HT1080 (cell line): ENCODE measurements around the gene CNTN4. TPM values are rescaled to one million over a fixed set of nuclear protein-coding genes. Genes with fewer than 3 reads are reported as not detected.
A peak's percentile ranks its signal among the peaks of the same experiment; 100 is the strongest.
"Not testable (repeated sequence)": the region's sequence is repeated elsewhere in the genome, so short reads cannot be mapped to it uniquely, and the experiment has no call there.

Experiments
- DNase-seq: peaks from one replicate; pipeline ENCODE4 v3.0.0-alpha.2; 2015; ENCODE audit warnings: low read depth
- total RNA-seq: library from RNA; depleted of rRNA; stranded (reverse); fragments of >200 nt; shearing (Covaris generic); gene quantifications from 2 replicates; pipeline ENCODE4 v1.2.3, GENCODE V29; 2014

CNTN4 gene
- total RNA-seq, 1 experiment from 2014 or later, result not detected

DNA sequence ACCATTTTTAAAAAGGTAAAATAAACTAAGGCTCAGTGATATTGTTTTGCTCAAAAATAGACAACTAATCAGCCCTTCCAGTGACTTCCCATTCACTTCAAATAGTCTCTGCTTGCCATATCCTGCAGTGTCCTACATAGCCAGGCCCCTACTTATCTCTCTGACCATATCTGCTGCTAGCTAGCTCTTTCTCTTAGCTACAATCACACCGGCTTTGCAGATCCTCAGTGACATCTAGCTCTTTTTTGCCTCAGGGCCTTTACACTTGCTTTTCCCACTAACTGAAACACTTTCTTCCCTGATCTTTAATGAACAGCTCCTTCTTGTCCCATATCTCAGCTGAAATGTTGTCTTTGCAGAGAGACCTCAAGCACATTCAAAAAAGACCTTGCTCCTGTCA lies 850.2 kb downstream of the CNTN4 start:
- no peak for DNase-seq

DNA sequence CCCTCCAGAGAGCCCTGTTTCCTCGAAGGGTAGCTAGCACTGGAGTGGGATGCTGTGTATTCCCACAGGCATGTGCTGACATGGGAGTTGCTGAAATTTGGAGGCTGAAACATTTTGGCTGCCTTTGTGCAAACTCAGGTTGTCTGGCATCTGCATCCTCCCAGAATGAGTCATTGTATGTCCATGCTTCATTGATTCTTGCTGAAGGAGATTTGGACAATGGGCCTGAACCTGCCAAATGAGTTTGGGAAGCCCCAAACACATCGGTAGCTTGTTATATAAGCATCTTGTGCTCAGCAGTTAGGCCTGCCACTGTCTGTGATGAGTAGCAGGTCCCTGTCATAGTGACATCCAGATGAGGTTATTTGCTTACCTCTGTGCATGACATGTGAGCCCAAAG lies 851.5 kb downstream of the CNTN4 start:
- DNase-seq, result no peak

DNA sequence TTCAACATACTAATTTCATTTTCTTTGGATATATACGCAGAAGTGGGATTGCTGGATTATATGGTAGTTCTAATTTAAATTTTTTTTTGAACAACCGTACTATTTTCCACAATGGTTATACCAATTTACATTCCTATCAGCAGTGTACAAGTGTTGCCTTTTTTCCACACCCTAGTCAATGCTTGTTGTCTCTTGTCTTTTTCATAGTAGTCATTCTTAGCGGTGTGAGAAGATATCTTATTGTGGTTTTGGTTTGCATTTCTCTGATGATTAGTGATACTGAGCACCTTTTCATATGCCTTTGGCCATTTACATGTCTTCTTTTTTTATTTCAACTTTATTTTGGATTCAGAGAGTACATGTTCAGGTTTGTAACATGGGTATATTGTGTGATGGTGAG lies 858.4 kb downstream of the CNTN4 start:
- DNase-seq, result no peak

DNA sequence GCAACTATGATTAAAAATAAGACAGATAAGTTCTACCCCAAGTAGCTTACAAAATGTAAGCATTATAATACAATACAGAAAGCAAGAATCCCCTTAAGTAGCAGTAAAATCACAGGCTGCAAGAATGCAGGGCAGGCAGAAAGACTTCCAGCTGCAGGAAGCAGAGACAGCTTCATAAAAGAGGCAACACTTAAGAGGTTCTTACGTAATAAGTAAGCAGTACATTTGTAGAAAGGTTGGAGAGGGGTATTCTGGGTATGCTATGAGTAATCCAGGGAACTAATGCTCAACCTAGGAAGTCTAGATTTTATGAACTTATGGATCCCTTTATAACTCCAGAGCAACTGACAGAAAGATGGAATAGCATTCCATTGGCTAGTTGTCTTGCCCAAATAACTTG lies 859.9 kb downstream of the CNTN4 start:
- DNase-seq, result peak; percentile 28

DNA sequence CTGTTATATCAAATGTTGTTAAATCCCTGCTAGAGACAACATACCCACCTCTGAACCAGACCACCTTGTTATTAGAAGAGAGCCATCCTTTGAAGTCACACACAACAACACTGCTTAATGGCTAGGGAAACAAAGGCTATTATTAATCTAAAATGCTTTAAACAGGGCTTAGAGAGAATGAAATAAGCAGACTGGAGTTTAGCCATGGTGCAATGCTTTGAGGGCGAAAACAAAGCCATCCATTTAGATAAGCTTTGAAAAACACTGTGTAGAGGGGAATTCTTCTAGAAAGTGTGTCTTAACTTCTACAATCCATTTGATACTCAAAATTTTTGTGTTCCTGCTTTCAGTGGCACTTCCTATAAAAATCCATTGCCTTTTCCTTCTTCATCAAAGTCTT lies 862.9 kb downstream of the CNTN4 start:
- DNase-seq, result no peak

DNA sequence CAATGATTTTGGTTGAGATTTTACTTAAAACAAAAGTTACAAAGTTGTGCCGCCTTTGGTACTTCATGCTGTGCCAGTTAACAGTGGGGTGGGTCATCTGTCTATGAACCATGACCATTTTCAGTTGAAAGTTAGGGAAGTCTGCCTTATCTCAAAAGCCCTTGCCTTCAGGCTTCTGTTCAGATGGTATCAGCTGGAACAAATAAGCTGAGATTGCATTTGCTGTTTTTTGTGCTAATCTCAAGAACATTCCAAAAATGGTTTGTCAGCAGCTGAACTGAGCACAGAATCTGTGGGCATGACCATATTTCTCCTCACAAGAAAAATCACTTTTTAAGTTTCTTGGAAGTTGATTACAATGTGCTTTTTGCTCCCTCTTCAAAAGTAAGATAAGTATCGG lies 869.2 kb downstream of the CNTN4 start:
- no peak for DNase-seq

DNA sequence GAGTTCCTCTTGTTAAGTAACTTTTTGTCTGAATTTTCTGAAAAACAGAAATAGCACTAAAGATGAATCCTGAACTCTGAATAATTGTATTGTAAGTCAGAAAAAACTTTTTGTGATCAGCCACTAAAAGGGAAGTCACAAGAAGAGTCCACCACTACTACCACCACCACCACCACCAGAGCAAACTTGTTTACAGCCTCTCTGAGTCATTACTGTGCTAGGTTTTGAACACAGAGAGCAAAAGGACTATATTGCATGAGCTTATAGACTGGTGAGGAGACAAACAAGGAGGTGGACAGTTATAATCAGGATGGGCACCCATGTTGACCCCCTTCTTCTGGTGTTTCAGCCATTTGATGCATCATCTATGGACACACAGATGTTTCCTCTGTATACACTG lies 869.8 kb downstream of the CNTN4 start:
- DNase-seq, result no peak

DNA sequence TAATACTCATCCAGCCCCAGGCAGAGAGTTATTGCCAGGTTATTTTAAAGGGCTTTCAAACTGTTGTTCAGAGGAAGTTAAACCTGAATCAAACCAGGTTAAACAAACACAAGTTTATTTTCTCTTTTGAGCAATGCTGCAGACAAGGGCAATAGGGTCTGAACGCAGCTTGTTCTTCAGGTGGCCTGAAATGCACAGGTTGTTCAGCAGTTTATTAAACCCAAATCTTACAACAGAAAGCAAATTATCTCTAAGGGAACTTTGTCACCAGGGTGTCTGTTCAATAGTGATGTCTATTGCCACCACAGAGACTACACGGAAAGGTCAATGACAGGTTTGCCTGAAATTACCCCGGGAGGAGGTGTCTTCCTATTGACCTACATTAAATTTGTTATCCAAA lies 877.5 kb downstream of the CNTN4 start:
- no peak for DNase-seq

DNA sequence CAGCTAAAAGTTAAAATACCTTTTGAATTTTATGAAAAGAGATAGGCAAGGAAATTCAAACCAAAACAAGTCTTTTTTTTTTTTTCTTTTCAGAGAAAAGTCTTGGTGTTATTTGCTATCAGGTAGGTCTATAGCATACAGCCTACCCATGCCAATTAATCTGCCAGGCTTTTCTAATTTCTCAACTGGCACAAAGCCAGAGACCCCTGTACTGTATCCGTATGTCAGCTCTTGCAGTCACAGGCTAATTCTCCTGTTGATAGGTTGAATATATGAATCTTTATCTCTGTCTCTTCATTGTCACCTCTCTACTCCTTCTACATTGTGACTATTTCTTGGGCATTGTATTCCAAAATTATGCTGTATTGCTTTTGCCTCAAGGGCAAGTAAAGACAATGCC lies 878.1 kb downstream of the CNTN4 start:
- DNase-seq, result no peak

DNA sequence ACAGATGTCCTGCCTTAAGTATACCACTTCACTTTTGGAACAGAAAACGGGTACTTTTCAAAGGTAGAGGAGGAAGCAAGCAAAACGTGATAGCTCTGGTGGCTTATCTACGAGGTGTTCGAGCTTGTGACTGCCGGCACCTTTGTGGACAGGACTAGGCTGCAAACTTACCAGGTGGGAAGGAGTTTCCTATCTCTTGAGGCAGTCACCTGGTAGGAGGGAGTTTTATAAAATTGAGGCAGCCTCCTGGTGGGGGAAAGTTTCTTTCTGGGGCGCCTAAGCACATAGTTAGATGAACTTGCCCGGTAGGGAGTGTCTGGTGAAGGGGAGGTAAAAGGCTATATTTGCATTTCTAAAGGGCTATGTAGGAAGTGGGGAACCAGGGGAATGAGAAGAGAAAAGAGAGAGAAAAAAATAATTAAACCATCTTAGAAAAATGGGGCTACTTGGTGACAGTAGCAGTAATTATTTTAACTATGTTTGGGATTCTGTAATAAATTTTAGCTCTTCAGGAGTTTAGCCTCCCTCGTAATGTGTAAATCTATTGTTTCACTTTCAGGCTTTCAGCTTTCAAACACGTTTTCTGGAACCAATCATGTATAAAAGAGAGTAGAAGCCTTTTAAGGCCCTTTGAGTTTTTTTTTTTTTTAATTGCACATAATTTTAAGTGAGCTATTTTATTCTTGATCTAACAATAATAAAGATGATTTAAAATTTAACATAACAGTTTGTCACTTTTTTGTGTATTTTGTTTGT lies 880.5 kb downstream of the CNTN4 start:
- DNase-seq, result no peak

DNA sequence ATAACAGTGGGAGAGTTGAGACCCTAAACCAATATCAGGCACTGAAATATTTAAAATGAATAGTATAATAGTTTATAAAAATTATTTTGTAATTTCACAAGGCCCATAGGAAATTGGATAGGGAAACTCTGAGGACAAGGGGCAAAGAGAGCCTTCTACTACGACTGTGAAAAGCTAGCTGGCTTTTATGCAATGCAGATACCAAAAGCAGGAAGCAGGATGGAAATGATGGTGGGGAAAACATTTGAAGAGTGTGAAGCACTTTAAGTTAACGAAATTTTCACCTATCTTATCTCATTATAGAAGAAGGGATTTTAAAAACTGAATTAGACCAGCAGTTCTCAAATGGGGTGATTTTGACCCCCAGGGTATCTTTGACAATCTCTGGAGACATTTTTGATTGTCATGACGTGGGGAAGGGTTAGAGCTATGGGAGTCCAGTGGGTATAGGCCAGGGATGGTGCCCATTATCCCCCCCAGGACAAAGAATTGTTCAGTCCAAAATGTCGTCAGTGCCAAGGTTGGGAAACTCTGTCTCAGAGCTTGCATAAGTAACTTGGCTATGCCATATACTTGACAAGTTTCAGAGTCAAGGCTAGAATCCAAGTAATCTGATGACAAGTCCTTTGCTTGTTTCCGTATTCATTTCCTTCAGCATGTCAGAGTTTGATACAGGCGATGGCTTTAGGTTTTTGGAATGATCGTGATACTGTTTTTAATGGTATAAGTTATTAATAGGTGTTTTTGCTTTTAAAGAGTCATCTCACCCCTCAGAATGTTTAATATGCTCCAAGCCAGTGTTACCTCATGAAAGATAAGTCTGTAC lies 885.6 kb downstream of the CNTN4 start:
- DNase-seq, result no peak

DNA sequence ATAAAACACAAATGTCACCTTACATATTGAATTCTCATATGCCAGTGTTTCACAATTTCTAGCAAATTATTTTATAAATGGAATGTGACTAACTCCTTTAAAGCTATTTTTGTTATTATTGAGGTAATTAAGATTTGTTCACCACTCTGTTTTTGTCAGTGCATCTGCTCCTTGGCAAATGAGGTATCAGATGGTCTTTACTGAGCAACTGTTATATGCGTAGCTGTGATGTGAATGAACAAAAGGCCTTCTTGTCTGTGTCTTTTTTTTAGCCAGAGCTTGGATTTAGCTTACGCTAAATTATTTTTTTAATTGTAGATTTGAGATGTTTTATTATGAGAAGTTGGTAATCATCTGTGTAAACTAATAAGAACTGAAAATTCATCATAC lies 886.2 kb downstream of the CNTN4 start:
- no peak for DNase-seq

DNA sequence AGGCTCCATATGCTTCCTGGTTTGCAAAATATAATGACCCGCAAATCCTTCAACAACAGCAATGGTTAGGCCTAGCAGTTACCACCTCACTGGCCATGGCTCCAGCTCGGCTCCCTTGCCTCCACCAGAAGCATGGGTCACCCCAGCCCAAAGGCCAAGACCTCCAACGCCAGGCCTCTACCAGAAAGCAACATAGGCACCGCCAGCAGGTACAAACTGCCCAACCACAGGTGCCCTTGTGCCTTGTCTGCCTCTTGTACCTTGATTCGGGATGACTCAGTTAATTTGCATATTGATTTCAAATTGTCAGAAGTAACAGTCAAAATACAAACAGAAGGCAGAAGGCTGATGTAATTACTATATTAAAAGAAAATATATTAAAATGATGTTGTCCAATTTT lies 886.8 kb downstream of the CNTN4 start:
- no peak for DNase-seq

DNA sequence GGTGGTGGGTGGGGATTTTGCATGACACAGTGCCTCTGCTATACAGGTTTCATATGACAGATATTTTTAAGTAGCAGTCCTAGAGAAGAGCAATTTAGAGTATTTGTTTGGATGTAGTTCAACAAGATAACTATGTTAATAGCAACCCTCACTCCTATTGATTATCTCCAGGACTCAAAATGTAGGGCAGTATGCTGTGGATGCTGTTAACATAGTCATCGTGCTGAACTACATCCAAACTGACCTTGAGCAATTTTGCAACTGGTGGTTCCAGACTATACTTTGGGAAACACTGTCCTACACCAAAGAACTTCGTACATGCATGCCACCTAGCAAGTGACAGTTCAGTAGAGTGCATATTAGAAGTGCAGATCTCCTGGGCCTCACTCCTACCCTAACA lies 893.9 kb downstream of the CNTN4 start:
- DNase-seq, result no peak

DNA sequence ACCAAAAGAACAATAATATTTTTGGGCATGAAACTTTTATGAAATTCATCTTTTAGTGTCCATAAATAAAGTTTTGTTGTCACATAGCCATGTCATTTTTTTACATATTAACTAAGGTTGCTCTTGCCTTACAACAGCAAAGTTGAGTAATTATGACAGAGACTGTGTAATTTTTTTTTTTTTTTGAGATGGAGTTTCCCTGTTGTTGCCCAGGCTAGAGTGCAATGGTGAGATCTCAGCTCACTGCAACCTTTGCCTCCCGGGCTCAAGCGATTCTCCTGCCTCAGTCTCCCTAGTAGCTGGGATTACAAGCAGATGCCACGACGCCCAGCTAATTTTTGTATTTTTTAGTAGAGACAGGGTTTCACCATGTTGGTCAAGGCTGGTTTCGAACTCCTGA lies 894.5 kb downstream of the CNTN4 start:
- DNase-seq, result not testable (repeated sequence)

DNA sequence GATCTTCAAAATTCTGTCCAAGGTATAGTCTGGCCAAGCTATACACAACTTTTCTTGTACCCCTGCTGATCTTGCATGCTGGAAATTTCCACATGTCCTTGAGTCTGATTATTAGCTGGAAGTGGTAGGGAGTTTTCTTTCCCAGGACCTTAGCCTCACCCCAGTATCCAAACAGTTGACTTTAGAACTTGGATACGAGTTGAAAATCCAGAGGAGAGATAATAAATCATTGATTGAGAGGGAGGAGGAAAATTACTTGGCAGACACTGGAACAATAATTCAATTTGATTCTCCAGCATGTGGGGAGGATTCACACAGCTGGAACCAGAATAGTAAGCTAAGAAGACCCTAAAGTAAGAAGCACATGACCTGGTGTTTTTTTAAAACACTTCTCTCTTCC lies 895.1 kb downstream of the CNTN4 start:
- no peak for DNase-seq

DNA sequence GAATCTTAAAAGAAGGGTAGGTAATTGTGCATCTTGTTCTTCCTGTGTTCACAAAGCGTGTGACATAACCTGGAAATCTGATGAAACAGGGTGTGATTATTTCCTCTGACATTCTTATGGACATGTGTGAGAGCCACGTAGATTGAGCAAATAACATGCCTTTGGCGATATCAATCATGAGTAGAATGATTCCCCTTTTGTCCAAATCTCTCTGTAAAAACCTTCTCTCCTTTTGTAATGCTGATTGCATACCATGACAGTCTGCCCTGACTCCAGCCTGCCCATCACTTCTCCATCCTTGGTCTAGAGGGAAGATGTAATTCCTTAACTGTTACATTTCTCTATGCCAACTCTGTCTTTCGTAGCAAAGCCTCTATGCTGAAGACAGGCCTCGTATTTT lies 896.5 kb downstream of the CNTN4 start:
- DNase-seq, result no peak

DNA sequence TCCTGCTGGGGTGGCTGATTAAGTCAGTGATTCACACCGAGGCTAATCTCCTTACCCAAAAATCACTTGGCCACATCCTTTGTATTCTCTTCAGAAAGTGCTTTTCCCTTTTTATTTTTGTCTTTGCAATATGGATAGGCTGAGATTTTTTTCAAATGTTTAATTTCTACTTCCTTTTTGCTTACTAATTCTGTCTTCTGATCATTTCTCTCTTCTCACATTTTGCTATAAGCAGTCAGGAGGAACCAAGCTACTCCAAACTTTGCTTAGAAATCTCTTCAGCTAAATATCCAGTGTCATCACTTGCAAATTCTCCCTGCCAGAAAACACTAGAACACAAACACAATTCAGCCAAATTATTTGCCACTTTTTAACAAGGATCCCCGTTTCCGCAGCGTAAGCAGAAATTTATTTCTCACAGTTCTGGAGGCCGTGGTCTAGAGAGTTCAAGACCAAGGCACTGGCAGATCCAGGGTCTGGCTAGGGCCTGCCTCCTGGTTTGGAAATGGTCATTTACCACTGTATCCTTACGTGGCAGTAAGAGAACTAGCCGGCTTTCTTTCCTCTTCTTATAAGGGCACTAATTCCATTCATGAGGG lies 906.6 kb downstream of the CNTN4 start:
- no peak for DNase-seq

DNA sequence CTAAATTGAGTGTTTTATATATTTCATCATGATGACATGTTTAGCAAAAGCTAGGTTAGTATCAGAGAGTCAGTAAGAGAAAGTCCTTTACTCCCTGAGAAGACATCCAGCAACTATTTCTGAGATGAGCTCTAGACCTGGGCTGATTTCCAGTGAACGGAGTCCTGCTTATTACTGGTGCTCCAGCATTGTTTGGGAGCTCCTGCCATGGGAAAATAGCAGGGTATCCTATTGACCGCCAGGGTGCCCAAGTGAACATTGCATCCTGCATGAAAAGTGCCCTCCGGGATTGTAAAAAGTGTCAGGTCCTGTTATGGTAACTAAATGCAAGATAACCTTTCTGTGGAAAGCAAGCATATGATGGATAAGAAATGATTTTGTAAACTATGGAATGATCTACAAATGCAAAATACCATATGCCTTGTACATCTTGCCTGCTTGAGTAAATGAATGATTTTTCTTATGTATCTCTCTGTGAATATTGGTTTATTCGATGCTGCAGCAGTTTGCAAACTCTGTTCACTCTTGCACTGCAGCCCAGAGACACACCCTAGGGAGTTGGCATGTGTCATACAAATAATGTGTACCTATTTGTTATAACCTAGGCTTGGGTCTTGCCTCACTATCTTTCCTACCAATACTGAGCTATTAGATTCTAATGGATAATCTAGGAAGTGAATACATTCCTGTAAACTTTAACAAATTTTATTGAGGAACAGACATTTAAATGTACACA lies 914.8 kb downstream of the CNTN4 start:
- DNase-seq, result no peak

DNA sequence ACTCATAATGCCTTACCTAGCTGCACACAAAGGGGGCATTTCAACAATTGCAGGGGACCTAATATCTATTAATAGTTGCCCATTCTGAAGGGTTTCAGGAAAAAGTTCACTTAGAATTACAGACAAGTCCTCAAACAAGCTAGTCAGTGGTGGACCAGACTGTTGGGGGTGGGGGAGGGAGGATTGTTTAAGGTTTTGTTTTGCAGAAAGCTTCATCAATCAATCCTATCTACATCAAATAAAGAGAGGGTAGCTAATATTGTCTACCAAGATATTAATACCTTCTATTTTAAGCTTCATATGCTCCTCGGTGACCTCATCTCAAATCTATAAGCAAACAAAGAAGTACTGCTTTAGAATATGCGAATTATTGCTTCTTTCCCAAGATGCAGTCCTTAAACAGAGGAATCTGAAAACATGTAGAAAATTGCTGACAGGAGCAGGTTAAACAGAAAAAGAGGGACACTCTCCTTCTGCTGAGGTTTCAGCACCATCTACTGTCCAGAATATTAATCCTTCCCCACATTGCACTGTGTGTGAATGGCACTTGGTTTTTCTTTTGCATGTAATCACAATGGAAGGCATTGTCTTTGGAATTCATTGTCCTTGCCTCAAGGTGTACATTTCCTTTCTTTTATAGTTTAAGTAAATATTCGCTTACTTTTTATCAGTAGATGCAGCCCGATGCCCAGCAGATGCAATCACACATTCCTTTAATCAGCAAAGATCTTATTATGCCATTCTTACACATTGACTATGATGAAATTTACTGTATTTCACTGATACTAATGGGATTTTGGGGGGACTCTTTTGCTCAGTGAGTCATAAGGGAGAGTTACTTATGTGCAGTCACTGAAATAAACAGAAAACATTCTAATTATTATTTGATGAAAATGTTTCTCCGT lies 916.8 kb downstream of the CNTN4 start:
- DNase-seq, result peak; percentile 52

DNA sequence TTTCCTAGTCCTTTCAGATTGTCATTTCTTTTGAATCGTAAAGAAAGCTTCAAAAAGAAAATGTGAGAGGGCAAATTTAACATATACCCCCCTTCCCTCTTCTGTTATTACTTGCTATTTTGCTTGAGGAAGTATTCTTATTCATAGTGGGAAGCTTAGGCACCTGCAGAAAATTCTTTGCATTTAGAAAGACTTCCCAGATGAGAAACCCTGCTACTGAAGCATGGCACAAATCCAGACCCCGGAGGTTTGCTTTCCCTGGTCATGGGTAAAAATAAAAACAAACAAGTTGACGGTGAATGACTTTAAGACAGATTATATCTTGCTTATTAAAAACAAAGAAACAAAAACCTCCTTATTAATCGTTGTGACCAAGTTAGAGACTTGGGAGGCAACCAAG lies 917.6 kb downstream of the CNTN4 start:
- DNase-seq, result no peak
